ENCODE measurements around the gene ALG12. TPM values are rescaled to one million over a fixed set of nuclear protein-coding genes. Genes with fewer than 3 reads are reported as not detected.

The ALG12 gene
- total RNA-seq, 1 donor from 2014 or later, result 36.7 TPM

DNA sequence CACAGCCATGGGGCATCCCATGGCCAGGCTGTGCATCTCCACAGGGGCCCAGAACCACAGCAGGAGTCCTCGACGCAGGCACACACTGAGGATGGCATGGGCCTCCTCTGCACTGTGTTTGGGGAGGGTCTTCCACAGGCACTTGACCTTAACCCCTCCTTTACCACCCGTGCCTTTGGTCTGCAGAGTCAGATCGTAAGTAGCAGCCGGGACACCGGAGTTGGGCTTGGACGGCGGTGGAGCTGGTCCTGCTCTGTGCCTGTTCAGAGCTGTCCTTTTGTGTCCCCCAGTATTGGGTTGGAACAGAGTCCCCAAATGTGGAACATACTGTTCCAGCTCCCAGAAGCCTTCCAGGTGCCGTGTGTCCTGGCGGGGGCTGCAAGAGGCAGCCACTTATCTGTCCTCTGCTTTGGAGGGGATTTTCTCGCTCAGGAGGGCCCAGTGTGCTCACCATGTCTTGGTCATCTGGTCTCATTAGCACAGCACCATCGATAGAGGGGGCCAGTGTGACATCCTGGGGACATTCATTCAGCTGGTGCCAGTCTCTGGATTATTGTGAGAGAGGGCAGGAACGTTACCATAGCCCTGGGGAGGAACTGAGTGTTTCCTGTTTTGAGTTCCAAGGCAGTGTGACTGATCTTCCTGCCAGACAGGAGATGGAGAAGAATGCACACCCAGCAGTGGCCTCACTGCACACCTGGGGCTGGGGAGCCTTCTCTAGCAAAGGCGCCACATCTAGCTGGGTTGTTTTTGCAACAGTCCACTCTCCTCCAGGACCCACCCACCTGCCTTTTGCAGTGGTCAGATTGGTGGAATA lies 12.6 kb upstream of the ALG12 start:
- DNase-seq (ENCODE audit: low spot score), result peak; percentile 86

GRCh38 chr22:49929994-49930575 lies 11.8 kb upstream of the ALG12 start:
- DNase-seq (ENCODE audit: low spot score), result no peak

- no peak for DNase-seq (ENCODE audit: low spot score)
Measured at GRCh38 chr22:49929211-49929979, 11.2 kb upstream of the ALG12 start.

DNA sequence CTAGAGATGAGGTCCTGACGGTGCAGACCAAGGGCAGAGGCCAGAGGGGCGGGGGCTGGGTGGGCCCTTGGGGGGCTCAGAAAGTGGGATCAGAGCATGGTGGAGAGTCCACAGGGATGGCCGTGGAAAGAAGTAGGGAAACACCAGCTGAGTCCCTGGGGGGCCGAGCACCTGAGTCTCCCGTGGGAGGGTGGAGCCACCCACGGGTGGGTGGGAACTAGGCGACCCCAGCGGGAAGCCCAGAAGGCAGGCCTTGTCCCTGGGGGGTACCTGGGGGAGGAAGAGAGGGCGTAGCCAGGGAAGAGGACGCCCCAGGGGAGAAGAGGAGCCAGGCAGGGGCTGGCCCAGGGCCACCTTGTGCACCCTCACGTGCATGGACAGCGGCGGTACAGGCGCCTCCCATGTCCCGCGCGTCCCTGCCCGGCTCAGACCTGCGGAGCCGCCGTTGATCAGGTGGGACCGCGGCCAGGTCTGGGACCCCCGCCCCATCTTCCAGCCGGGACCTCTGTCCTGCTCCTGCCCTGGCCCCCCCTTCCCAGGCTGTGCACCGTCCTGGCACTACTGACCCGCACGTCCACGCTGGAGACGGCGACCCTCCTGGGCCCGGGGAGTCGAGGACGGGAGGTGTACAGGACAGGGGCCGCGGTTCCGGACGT lies 10.4 kb upstream of the ALG12 start:
- DNase-seq (ENCODE audit: low spot score), result no peak

DNA sequence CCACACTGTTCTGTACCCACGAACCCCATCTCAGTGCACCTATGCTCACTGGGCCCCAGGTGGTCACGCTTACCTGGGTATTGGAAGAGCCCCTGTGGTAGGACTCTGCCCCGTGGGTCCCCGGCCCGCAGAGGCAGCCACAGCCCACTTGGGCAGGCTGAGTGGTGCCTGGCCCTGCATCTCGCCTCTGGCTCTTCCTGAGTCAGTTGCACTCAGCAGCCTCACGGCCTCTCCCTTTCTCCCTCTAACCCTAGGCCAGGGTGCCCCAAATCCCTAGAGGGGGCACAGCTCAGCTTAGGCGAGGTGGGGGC lies 9.9 kb upstream of the ALG12 start:
- no peak for DNase-seq (ENCODE audit: low spot score)

- DNase-seq (ENCODE audit: low spot score), result no peak
Measured at GRCh38 chr22:49927483-49928184, 9.4 kb upstream of the ALG12 start.

DNA sequence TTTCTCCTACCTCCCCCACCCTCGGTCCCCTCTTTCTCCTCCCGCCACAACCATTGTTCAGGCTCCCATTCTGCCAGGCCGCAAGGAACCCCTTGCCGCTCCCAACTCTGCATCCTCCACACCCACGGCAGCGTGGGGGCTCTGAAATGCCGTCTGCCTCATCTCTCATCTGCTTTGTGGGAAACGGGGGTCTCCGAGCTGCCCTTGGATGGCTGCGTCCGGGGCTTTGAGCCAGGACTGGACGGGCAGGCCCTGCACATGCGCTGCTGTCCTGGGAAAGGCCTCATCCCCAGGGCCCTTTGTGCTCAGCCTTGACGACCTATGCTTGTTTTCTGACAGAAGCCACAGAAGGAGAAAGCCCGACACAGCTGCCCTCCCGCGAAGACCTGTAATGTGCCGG lies 8.7 kb upstream of the ALG12 start:
- DNase-seq (ENCODE audit: low spot score), result no peak

DNA sequence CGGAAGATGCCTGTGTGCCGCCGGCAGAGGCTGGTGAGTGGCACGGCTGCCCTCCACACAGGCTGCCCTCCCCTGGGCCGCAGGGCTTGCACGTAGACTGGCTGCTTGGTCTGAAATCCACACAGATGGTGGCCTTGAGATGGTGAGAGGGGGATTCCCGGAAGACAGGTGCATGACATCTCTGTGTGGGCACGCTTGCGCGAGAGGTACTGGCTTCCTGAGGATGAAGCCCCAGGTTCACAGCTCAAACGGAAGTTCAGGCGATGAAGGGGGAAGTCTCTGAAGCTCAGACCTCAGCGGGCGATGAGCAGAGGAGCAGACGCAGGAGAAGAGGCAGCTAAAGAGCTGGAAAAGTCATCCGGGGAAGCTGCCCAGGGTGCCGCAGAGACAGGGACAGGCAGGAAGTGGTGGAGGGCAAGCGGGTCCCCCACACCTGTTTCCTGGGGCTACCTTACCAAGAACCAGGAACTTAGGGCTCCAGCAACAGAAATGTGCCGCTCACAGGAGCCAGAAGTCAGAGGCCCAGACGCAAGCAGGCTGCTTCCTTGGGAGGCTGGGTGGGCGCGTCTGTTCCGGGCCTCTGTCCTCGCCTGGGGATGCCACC lies 7.4 kb upstream of the ALG12 start:
- no peak for DNase-seq (ENCODE audit: low spot score)

DNA sequence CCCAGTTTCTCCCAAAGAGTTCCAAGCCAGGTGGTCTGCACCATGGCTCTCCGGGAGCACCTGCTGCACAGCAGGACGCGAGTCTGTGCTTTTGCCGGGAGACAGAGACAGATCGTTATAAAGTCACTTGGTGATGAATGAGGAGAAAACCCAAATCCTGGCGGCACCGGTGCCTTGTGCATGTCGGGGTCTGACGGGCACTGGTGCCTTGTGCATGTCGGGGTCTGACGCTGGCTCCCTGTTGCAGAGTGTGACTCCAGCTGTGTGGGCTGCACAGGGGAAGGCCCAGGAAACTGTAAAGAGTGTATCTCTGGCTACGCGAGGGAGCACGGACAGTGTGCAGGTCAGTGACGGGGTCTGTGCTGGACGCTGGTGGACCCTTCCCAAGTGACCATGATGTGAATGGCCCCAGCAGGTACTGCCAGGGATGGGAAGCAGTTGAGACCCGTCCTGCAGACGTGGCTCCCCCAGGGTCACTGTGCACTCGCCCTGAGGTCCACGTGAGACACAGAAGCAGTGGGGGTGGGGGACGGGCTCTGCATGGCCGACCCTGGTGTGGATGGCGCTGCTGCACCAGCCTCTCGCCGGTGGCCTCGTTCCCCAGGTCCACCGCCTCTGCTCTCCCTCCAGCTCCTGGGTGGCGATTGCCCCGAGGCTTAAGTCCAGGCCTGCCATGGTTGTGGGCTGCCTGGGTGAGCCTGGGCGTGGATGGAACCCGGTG lies 6.0 kb upstream of the ALG12 start:
- no peak for DNase-seq (ENCODE audit: low spot score)

- no peak for DNase-seq (ENCODE audit: low spot score)
Measured at GRCh38 chr22:49923445-49923844, 5.2 kb upstream of the ALG12 start.

DNA sequence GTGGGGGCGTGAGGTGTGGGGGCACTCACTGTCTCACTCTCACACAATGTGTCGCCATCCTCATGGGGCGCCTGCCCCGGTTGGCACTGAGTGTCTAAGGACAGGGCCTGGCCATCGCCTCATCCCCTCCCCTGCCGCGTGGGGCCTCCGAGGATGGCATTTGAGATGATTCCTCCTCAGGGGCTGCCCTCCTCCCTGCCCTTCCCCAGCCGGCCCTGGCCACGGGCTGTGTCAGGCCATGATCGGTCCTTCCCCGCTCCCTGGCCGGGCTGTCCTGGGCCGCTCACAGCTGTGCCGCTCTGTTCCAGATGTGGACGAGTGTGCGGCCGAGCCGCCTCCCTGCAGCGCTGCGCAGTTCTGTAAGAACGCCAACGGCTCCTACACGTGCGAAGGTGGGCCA lies 4.7 kb upstream of the ALG12 start:
- DNase-seq (ENCODE audit: low spot score), result no peak

DNA sequence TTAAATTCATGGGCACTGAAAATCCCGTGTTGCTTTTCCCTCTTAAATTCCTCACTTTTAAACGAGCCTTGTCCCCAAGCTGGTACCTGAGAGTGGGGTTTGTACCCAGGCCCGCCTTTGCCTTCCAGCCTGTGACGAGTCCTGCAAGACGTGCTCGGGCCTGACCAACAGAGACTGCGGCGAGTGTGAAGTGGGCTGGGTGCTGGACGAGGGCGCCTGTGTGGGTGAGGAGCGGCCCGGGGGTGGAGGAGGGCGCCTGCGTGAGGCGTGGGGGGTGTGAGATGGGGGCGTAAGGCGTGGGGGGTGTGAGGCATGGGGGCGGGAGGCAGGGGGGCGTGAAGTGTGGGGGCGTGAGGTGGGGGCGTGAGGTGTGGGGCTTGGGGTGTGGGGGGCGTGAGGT lies 4.2 kb upstream of the ALG12 start:
- no peak for DNase-seq (ENCODE audit: low spot score)

- no peak for DNase-seq (ENCODE audit: low spot score)
Measured at GRCh38 chr22:49921508-49922278, 3.5 kb upstream of the ALG12 start.

DNA sequence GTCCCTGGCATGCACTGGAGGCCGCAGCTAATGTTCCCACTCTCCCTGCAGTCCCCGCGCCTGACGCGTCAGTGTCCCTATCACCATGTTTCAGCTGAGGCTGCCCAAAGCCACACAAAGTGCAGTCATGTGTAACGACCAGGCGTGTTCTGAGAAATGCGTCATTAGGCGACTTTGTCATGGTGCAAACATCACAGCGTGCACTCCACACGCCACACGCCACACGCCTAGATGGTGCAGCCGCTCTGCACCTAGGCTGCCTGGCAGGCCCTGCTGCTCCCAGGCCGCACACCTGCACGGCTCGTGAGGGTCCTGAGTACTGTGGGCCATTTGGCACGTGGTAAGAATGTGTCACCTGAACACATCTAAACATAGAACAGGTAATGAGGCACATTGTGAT lies 2.6 kb upstream of the ALG12 start:
- DNase-seq (ENCODE audit: low spot score), result no peak

DNA sequence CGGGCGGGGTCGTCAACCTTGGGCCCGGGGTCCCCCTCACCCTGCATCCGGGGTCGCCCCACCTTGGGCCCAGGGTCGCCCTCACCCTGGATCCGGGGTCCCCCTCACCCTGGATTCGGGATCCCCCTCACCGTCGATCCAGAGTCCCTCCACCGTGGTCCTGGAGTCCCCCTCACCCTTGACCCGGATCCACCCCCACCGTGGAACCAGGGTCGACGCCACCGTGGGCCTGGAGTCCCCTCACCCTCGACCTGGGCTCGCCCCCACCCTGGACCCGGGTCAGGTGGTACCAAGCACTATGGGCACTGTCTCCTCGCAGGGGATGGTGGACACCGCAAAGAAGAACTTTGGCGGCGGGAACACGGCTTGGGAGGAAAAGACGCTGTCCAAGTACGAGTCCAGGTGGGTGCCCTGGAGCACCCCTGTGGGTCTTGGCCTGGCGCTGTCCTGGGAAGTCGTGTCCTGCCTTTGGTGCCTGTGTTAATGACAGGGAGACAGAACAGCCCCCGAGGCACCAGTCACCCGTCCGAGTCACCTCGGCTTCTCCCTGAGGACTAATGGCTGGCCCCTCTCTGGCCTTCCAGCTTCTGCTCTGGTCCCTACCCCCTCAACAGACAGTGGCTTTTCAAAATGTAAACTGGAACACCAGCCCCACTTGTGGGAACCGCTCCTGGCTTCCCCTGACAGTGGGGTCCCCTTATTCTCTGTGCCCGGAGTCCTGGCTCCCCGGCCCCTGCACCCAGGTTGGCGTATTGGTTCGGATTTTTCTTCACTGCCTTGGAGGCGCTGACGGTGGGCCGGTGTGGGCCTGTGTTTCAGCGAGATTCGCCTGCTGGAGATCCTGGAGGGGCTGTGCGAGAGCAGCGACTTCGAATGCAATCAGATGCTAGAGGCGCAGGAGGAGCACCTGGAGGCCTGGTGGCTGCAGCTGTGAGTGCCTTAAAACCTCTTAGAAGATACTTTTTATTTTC lies 958 bp upstream of the ALG12 start:
- no peak for DNase-seq (ENCODE audit: low spot score)

DNA sequence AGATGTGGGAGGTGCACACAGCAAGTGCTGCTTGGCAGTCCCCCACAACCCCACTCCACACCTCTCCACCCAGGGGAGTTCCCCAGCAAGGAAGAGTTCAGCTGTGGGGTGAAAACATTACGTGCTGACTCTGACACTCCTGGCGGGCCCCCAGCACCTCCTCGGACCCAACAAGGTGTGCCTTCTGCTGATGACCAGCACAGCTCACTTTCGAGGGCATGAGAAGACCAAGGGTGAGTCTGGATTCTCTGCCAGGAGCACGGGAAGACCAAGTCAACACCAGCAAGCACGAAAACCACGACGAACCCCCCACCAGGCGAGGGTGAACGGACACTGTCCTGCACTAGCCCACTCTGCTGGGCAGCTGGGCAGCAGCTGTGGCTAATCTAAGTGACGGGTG lies 1.4 kb downstream of the ALG12 start:
- no peak for DNase-seq (ENCODE audit: low spot score)

DNA sequence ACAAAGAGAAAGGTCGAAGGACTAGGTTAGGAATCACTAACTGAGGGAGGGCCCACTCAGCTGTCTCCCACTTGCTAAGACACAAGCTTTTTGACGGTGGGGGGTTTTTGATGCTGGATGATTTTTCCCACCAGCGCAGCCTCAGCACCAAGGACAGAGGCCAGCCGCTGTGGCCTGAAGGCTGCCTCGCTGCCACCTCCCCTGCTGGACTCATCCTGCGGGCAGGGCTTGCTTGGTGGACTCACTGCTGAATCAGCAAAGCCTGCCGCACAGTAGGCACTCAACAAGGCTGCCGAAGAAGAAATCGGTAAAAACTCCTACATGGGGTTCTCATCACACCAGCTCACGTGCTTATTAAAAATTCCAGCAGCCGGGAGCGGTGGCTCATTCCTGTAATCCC lies 2.6 kb downstream of the ALG12 start:
- DNase-seq (ENCODE audit: low spot score), result no peak

GRCh38 chr22:49914256-49914655 lies 4.0 kb downstream of the ALG12 start:
- DNase-seq (ENCODE audit: low spot score), result no peak

DNA sequence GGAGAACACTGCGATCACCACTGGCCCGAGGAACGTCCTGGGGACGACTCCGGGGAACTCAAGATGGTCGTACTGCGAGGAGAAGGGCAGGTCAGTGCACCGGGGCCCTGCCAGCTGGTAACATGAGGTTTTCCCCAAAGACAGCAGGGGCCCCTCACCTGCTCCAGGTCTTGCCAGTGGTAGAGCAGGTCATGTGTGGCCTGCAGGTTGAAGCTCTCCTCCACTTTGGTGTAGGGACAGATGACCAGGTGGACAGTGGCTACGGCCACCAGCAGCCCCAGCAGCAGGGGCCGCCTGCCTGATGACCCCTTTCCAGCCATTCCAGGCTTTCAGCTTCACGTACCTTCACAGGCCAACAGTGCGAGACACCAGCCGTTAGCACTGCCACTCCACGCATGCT lies 4.8 kb downstream of the ALG12 start:
- no peak for DNase-seq (ENCODE audit: low spot score)

Data from mucosa of gallbladder (tissue), 1 donor.